Erythroblast (primary cell): ENCODE data around the gene AGAP2.

Experiments
- GATA1 ChIP-seq: IDR thresholded peaks from 2 replicates; pipeline ENCODE4 v1.6.1; 2011; ENCODE audit warnings: low read depth, mild to moderate bottlenecking, control low read depth, low read length, moderate library complexity
- POLR2A ChIP-seq: IDR thresholded peaks from 2 replicates; pipeline ENCODE4 v1.6.1; 2011; ENCODE audit warnings: mild to moderate bottlenecking, low read length

GRCh38 chr12:57767876-57768275, 29.3 kb upstream of the AGAP2 start:
- TF ChIP-seq POLR2A, result no peak
- TF ChIP-seq GATA1, result no peak
